Measurements from ENCODE around the gene GLYATL2.

The GLYATL2 gene, protein sequence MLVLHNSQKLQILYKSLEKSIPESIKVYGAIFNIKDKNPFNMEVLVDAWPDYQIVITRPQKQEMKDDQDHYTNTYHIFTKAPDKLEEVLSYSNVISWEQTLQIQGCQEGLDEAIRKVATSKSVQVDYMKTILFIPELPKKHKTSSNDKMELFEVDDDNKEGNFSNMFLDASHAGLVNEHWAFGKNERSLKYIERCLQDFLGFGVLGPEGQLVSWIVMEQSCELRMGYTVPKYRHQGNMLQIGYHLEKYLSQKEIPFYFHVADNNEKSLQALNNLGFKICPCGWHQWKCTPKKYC

DNA sequence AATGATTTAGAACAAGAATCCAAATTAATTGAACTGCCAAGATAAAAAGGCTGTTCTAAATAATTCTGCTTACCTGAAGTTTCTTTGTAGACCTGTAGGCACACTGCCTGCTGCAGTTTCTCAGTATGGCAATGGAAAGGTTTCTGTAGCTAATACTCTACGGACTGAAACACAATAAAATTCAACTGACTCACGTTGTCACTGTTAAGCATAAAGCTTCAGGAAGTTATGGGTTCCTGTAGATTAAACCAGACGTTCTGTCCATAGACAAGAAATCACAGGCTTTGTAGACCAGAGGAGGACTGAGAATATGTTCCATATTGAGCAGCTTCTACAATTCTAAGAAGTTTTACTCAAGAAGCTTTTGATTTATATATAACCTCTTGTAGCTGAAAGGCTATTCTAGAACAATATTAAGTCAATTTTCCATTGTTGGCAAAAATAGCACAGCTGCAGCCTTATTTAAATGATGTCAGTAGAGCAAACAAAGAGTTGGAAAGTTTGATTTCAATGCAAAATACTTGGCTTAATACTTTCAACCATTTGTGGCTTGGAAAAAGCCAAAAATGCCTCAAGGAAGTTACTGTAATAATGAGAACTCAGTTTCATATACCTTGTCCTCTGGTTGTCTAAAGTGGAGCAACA lies at the start of gene GLYATL2:
TSS of gene GLYATL2 (minus strand) at position 344 of the 645 bp plus-strand sequence. CDS start 5,092 bp downstream, outside the sequence.
- DNase-seq = no peak

DNA sequence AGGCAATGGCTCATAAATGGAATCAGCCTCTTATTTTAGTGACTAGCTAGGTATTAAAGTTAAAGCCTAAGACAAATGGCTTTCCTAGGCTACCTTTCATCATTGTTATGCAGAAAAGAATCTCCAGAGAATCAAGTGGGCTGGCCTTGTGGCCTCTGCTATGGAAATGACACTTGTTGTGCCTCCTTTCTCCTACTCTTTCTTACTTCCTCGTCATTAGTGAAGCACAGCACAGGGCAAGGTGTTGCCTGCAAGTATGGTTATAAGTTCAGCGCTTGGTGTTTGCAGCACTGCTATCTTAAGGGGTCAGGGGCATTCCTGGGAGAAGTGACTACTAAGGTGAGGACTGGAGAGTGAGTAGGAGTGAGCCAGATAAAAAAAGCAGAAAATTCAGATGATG lies 49.4 kb upstream of the GLYATL2 start:
- DNase-seq = no peak

DNA sequence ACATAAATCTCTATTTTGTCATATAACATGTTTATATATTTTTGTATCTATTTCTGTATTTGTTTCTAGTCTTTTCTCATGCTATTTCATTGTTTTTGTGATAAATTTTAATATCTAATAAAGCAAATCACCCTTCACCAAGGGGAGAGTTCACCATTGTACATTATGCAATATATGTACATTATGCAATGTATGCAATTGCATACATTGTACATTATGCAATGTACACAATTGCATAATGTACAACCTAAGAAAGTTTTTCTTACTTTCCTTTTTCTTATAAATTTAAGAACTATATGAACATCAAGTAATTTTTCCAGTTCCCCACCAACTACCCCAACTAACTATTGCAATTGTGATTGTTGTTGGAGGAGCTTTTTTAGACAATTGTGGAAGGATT lies 44.1 kb upstream of the GLYATL2 start:
- DNase-seq = no peak

DNA sequence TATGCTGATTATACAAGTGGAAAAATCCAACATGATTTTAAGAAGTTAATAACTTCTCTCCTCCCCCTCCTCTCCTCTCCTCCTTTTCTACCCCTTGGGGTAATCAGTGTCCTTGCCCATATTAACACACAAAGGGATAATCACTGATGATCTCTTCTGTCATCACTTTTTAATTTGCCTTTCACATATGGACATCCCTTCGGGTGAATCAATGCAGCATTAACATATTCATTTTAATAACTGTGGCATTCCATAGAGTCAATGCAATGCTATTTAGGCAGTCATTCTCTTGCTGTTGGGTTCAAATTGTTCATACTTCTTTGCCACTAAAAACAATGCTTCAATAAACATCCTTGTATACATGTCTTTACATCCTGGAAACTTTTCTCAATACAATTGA lies 42.9 kb upstream of the GLYATL2 start:
- DNase-seq = no peak

DNA sequence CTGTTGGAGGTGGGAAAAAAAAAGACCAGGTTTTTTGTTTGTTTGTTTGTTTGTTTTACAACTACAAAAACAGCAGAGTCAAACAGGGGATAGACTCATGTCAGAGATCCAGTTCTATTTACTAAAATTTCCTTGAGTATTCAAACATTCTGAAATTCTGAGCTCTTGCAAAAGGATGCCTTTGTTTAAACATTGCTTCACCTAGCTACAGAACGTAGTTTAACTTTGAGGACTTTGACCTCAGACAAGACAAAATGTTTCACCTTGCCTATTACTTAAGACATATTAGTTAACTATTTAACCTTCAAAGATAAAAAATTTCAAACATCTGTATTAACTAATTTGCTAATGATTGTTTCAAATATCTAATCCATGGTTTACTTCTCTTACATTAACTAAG lies 36.1 kb upstream of the GLYATL2 start:
- no peak for DNase-seq

DNA sequence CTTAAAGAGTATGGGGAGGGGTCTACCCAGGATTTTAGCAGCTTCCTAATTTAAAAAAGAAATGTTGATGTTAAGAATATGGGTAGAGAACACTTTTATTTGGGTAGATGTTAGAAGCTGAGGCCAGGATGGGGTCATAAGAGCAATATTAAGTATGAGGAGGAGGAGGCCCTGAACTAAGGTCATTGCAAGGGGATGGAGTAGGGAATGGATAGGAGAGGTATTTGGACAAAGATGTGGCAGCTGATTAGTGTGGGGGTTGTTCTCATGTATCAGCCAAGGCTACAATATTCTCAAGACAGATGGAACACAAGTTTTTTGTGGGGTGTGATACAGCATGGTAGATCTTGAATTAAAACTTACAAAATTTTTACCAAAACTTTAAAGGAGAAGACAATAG lies 35.7 kb upstream of the GLYATL2 start:
- no peak for DNase-seq

DNA sequence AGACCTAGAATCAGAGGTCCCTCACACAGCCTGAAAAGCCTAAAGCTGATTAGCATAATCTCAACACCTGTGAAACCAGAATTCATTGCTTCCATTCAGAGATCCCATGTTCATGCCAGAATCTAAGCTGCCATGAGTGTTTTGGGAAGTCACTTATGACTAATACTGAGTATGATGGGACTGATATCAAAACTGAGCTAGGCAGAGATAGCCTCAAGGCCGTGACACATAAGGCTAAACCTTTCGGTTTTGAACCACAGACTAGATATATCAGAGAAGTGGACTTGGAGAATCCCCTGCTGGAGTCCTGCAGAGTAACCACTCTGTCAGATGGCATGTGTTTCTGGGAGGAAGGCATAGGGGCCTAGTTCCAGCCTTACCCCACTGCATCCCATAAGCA lies 23.1 kb upstream of the GLYATL2 start:
- no peak for DNase-seq

DNA sequence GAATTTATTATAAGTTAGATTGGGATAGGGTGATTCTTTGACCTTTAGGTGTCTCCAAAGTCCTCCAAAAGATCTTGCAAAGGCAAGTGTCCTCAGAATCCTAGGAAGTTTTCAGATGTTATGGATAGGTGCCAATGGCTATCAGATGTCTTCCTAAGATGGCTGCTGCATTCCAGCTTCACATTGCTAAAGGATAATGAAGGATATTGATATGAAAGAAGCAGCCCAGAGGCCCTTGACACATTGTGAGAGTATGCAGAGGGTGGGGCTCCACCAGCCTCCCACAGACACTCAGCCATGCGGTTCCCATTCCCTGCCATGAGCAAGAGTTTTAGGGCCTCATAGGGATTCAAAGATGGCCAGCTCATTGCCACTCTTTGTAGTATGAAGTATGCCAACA lies 22.3 kb upstream of the GLYATL2 start:
- DNase-seq = no peak

DNA sequence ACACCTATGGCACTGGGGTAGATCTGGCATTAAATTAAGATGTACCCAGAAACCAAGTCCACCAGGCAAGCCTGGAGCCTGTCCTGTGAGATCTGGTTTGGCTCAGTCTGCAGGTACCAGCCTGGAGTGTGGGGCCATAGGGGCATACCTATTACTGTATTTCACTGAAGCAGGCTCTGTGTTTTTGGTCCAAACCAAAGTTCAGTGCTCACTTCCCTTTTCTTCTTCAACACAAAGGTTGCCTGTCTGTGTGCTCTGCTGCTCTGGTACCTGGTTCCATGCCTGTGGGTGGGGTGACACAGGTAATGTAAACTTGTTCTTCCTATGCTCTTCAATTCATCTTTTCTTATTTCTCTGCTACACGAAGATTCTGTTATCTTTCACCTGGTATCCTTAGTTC lies 19.8 kb upstream of the GLYATL2 start:
- no peak for DNase-seq

DNA sequence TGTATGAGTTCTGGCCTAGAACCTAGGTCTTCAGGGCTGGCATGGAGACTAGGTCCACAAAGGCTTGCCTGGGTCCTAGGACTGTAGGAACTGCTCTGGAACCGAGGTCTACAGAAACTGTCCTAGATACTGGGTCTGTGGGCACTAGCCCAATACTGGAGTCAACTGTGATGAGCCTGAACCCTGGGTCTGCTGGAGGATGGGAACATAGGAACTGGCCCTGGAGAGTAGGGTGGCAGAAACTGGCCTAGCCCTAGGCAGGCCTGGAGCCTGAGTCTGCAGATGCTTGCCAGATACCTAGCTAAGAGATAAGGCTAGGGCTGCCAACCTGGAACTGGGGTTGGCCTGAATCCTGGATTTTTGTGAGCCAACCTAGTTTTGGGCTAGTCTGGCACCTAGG lies 19.2 kb upstream of the GLYATL2 start:
- DNase-seq = no peak

DNA sequence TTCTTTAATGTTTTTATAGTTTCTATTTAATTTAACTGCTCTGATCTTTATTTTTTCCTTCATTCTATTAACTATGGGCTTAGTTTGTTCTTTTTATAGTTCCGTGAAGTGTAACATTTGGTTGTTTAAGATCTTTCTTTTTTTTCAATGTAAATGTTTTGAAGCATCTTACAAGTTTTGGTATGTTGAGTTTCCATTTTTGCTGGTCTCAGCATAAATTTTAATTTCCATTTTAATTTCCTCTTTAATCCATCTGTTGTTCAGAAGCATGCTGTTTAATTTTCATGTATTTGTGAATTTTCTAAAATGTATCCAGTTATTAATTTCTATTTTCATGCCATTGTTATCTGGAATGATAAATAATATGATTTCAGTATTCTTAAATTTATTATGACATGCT lies 17.0 kb upstream of the GLYATL2 start:
- no peak for DNase-seq

DNA sequence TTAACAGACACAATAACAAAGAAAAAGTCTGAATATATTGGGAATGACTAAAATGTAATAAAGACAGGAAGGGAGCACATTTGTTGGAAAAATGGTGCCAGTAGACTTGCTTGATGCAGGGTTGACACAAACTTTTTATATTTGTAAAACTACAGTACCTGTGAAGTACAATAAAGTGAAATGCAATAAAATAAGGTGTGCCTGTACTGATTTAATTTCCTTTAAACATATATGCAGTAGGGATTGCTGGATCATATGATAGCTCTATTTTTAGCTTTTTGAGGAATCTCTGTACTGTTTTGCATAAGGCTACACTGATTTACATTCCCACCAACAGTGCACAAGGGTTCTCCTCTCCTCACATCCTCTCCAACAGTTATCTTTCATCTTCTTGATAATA lies 12.3 kb upstream of the GLYATL2 start:
- no peak for DNase-seq

DNA sequence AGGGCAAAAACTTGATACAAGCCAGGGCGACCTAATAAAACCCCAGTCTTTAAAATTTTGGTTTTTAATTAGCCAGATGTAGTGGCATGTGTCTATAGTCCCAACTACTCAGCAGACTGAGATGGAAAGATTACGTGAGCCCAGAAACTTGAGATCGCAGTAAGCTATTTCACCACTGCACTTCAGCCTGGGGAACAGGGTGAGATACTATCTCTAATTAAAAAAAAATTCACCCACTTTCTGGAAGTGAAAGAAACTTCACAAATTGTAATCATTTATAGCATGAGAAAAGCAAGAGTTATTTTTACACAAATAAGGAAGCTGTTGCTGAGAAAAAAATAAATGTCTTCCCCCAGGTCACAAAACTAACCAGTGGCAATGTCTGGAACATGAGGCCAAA lies 882 bp upstream of the GLYATL2 start:
- no peak for DNase-seq

DNA sequence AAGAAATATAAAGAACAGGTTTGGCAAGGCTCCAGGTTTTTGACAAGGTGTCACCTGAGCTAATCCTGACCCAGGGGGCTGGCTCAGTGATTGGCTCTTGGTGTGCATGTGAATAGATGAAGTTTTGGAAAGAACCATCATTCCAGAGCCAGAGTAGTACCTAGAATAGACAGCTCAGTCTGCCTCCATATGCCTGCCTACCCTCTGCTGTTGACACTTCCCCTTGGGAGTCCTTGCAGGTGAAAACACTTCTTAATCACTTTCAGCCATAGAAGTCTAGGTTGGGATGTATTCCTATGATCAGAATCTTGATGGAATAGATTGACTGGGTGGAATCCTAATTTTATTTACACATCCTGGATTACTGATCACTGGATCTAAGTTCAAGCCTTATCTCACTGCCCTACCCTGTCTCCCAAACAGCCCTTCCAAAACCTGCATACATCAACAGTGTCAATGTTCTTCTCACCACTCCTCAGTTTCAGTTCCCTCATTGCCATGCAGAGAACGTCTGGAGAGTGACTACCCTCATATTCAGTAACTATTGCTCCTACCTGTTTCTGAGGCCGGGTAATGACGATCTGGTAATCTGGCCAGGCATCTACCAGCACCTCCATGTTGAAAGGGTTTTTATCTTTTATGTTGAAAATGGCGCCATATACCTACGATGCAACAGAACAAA lies 6.7 kb downstream of the GLYATL2 start:
- DNase-seq = no peak

DNA sequence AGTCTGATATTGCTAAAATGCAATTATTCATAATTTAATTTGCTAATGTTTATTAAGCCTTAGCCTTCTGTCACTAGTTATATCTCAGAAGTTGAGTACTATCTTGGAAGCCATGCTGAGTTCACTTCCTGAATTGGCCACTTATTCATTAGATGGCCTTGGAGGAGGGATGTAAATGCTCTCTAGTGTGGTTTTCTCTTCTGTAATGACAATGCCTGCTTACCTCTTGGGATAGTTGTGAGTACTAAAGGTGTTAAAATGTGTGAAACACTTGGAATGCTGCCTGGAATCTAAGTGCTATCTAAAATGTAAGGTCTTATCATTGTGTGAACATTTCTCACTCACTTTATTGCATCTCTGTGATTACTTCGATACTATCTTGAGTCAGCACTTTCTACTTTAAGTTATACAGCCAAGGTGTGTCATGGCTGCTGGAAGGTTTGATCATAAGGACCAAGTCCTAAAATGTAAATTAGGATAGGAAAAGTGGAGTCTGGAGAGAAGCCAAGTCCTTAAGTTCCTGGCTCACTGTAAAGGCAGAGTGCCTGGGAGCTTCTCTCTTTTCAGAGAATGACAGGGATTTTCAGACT lies 12.4 kb downstream of the GLYATL2 start:
- DNase-seq = no peak

DNA sequence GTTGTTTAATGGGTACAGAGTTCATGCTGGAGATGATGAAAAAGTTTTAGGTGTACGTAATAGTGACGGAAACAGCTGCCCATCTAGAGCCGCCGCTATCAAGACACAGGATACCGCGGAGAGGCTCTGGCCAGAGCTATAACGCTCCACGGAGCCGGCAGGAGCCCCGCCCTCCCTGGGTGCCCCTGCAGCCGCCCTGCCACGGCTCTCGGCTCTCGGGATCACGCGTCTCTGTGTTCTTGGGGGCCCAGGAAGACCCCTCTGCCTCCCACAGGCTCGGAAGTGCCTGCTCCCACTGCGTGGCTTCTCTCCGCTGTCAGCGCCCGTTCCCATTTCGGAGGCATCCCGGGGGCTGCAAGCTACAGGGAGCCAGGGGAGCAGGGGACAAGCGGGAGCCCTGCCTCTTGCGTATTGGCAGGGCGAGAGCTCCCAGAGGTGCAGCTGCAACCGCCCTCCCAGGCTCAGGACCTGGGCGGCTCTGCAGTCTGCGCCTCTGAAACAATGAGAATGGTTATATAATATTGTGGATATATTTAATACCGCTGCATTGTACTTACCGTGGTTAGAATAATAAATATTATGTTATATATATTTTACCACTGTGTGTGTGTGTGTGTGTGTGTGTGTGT lies 13.7 kb downstream of the GLYATL2 start:
- no peak for DNase-seq

DNA sequence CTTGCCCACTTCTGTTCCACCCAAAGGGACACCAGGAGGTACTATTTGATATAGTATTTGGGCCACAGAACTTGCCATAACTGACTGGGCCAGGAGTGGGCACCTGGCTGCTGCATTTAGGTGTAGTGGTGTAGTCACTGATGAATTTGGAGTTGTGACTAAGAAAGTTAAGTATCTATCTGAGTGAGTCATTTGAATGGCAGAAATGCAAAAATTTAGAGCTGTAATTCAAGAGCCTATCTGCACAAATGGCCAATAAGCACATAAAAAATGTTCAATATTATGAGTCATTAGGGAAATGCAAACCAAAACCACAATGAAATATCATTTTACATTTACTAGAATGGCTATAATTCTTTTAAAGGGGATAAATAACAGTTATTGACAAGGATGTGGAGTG lies 14.7 kb downstream of the GLYATL2 start:
- no peak for DNase-seq

DNA sequence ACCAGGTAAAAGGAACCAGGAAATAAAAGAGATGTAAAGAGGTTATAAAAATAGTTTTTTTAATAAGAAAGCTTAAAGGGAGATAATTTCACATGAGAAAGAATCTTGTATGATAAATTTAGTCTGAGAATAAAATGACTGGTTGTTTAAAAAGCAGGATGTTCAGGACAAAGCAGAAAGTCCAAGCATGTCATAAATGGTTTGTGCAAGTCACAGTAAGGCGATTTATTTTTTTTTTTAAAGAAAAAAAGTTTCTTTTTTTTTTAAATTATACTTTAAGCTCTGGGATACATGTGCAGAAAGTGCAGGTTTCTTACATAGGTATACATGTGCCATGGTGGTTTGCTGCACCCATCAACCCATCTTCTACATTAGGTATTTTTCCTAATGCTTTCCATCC lies 30.8 kb downstream of the GLYATL2 start:
- DNase-seq = no peak

DNA sequence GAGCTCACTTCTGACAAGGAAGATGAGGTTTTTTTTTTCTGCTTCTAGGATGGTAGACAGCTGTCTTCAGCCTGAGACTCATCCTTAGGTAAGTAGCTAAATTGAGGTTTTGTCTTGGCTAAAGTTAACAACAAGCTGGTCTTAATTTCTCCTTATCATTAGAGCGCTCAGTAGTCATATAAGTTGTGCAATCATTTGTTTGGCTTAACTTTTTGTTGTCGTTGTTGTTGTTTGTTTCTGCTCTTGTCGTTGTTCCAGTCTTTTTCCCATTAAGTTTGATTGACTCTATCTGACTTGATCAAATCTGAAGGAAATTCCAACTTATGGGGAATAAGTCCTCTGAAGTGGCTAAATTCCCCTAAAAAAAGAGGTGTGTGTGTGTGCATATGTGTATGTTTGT lies 33.0 kb downstream of the GLYATL2 start:
- no peak for DNase-seq

DNA sequence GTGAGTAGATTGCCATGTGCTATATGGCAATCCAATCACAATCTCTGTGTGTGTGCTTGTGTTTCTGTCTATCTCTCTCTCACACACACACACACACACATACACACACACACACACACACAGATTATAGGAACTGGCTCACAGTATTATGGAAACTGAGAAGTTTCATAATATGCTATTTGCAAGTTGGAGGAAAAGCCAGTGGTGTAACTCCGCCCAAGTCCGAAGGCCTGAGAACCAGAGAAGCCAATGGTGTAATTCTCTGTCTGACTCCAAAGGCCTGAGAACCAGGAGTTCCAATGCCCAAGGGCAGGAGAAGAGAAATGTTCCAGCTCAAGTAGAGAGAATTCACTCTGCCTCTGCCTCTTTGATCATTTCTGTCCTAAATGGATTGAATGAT lies 37.2 kb downstream of the GLYATL2 start:
- DNase-seq = no peak

DNA sequence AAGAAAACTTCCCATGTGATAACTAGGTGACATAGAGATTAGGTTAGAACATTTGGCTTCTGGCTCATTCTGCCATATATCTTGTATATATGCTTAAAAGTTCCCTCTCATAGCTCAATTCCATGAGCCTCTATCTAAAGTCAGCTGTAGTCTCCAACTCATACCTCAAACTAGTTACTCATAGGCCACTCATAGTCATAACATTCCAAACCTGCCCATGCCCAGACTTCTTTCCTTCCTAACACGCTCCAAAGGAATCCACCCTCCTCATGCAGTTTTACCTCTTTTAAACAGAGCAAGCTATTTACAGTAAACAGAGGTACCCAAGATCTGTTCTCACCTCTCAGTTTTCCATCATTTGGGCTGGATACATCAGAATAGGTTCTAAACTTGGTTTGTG lies 39.4 kb downstream of the GLYATL2 start:
- DNase-seq = no peak

DNA sequence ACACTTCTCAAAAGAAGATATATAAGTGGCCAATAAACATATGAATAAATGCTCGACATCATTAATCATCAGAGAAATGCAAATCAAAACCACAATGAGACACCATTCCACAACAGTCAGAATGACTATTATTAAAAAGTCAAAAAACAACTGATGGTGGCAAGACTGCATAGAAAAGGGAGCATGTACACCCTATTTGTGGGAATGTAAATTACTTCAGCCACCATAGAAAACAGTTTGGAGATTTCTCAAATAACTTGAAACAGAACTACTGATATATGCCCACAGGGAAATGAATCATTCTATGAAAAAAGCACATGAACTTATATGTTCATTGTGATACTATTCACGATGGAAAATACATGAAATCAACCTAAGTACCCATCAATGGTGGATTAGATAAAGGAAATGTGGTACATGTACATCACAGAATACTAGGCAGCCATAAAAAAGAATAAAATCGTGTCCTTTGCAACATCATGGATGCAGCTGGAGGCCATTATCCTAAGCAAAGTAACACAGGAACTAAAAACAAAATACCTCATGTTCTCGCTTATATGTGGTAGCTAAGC lies 42.4 kb downstream of the GLYATL2 start:
- no peak for DNase-seq

DNA sequence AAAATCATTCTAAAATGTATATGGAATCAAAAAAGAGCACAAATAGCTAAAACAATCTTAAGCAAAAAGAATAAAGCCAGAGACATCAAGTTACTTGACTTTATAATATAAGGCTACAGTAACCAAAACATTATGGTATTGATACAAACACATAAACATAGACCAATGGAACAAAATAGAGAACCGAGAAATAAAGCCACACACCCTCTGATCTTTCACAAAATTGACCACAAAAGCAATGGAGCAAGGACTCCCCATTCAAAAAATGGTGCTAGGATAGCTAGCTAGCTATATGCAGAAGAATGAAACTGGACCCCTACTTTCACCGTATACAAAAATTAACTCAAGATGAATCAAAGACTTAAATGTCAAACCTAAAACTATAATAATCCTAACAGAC lies 43.2 kb downstream of the GLYATL2 start:
- no peak for DNase-seq

All from NCI-H2081 (cell line).